GM19397 (cell line): Measurements from ENCODE around the gene ZKSCAN8.
A peak's percentile ranks its signal among the peaks of the same experiment; 100 is the strongest.
"Not testable (repeated sequence)": the region's sequence is repeated elsewhere in the genome, so short reads cannot be mapped to it uniquely, and the experiment has no call there.

Experiments
- ATAC-seq: cut with Tn5 transposase; IDR thresholded peaks from one replicate; pipeline ENCODE4 v1.9.1; 2021; ENCODE audit warnings: mild to moderate bottlenecking, moderate library complexity; ENCODE audit not compliant: unreplicated experiment

The ZKSCAN8 gene

GRCh38 chr6:28141500-28142329 lies at the start of gene ZKSCAN8:
Gene ZKSCAN8 (plus strand): TSS chr6:28141883. CDS start chr6:28148408, 6,525 bp downstream.
- ATAC-seq: peak; percentile 77

GRCh38 chr6:28102222-28102621 lies 39.5 kb upstream of the ZKSCAN8 start:
- ATAC-seq: not testable (repeated sequence)

- ATAC-seq: not testable (repeated sequence)
Observed at GRCh38 chr6:28102699-28103098, 39.0 kb upstream of the ZKSCAN8 start.

- peak; percentile 97 for ATAC-seq
Observed at GRCh38 chr6:28104392-28105244, 37.1 kb upstream of the ZKSCAN8 start.

- no peak for ATAC-seq
Observed at GRCh38 chr6:28105245-28105639, 36.4 kb upstream of the ZKSCAN8 start.

- no peak for ATAC-seq
Observed at GRCh38 chr6:28107506-28107905, 34.2 kb upstream of the ZKSCAN8 start.

- no peak for ATAC-seq
Observed at GRCh38 chr6:28111964-28112363, 29.7 kb upstream of the ZKSCAN8 start.

- ATAC-seq: no peak
Observed at GRCh38 chr6:28115799-28116198, 25.9 kb upstream of the ZKSCAN8 start.

- ATAC-seq: no peak
Observed at GRCh38 chr6:28117386-28118050, 24.2 kb upstream of the ZKSCAN8 start.

GRCh38 chr6:28118217-28118616 lies 23.5 kb upstream of the ZKSCAN8 start:
- no peak for ATAC-seq

- no peak for ATAC-seq
Observed at GRCh38 chr6:28121876-28122275, 19.8 kb upstream of the ZKSCAN8 start.

GRCh38 chr6:28122283-28122682 lies 19.4 kb upstream of the ZKSCAN8 start:
- ATAC-seq: not testable (repeated sequence)

GRCh38 chr6:28124350-28124970 lies 17.2 kb upstream of the ZKSCAN8 start, which contains the start of gene ZSCAN16:
Gene ZSCAN16 (plus strand): TSS chr6:28124609. CDS start chr6:28125444, 835 bp downstream.
- peak; percentile 96 for ATAC-seq

- no peak for ATAC-seq
Observed at GRCh38 chr6:28124971-28125353, 16.7 kb upstream of the ZKSCAN8 start.

- no peak for ATAC-seq
Observed at GRCh38 chr6:28125401-28125800, 16.3 kb upstream of the ZKSCAN8 start.

GRCh38 chr6:28134015-28134414 lies 7.7 kb upstream of the ZKSCAN8 start:
- ATAC-seq: no peak

GRCh38 chr6:28134716-28135115 lies 7.0 kb upstream of the ZKSCAN8 start:
- ATAC-seq: no peak

- ATAC-seq: no peak
Observed at GRCh38 chr6:28135393-28135792, 6.3 kb upstream of the ZKSCAN8 start.

GRCh38 chr6:28136585-28137504 lies 4.8 kb upstream of the ZKSCAN8 start:
- peak; percentile 54 for ATAC-seq
